ENCODE measurements around the gene KCNQ1. TPM values are rescaled to one million over a fixed set of nuclear protein-coding genes. Genes with fewer than 3 reads are reported as not detected.

KCNQ1 gene
- total RNA-seq, 1 experiment from 2014 or later, result 10.7 TPM

GRCh38 chr11:2818503-2818902, 373.7 kb downstream of the KCNQ1 start:
- BruUV-seq (replicated peaks), result no TSS peak
- H3K79me2 ChIP-seq (ENCODE audit: insufficient read depth, low read length), result no peaks in the 10 kb centered on the region
- no peaks in the 10 kb centered on the region for H3K36me3 ChIP-seq (ENCODE audit: control insufficient read depth in 1 of 2, insufficient read depth in 2 of 2, low read length in 2 of 2)
- H3K27me3 ChIP-seq (ENCODE audit: insufficient read depth, low read length), result 0 out of 2 replicates have a peak, but pooled peaks cover 2% of the 10 kb centered on the region
- H3K9ac ChIP-seq (ENCODE audit: low read length), result no peak overlapping the region
- H2AFZ ChIP-seq (ENCODE audit: low read depth, low read length, poor library complexity, severe bottlenecking), result no peak overlapping the region
- TF ChIP-seq CEBPB (IDR thresholded peaks at IDR 0.05; ENCODE audit: low read depth) (no peak), SP1 (IDR thresholded peaks at IDR 0.05; ENCODE audit: low read depth) (no peak), SIN3A (IDR thresholded peaks at IDR 0.05; ENCODE audit: low read depth) (no peak), EGR1 (IDR thresholded peaks at IDR 0.05; ENCODE audit: low read depth) (no peak), ZBTB33 (IDR thresholded peaks at IDR 0.05; ENCODE audit: extremely low read depth, insufficient replicate concordance, low read length) (no peak), RAD21 (IDR thresholded peaks at IDR 0.05; ENCODE audit: low read depth) (no peak), CBX3 (IDR thresholded peaks at IDR 0.05; ENCODE audit: low read depth) (no peak), SRF (IDR thresholded peaks at IDR 0.05; ENCODE audit: low read depth) (no peak), TCF7L2 (IDR thresholded peaks at IDR 0.05; ENCODE audit: borderline replicate concordance, extremely low read depth, insufficient read depth, insufficient read length) (no peak), ZFX (IDR thresholded peaks at IDR 0.05) (no peak), JUND (IDR thresholded peaks at IDR 0.05) (no peak), CTCF (IDR thresholded peaks at IDR 0.05 in 2 of 3, conservative IDR thresholded peaks at IDR 0.05 in 1 of 3; ENCODE audit: borderline replicate concordance in 1 of 3, insufficient read depth in 1 of 3, low read depth in 2 of 3, low read length in 2 of 3) (no peak), ZNF274 (IDR thresholded peaks at IDR 0.05; ENCODE audit: low read depth, low read length) (no peak)
- TF ChIP-seq, protein P1, sequence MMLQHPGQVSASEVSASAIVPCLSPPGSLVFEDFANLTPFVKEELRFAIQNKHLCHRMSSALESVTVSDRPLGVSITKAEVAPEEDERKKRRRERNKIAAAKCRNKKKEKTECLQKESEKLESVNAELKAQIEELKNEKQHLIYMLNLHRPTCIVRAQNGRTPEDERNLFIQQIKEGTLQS (IDR thresholded peaks at IDR 0.05), result no peak
- TF ChIP-seq, protein P2, sequence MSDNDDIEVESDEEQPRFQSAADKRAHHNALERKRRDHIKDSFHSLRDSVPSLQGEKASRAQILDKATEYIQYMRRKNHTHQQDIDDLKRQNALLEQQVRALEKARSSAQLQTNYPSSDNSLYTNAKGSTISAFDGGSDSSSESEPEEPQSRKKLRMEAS (IDR thresholded peaks at IDR 0.05), result no peak
- H3K4me3 ChIP-seq (replicated peaks in 1 of 2; ENCODE audit: low read depth in 1 of 2, low read length in 2 of 2), result no peak overlapping the region
- CTCF ChIA-PET, result no interaction called here
- no peak for ATAC-seq
- POLR2A ChIA-PET, result no interaction called here
- RAD21 ChIA-PET (ENCODE audit: low non-redundant PET in 1 of 2, low total read pairs in 2 of 2, uncharacterized antibody in 2 of 2, unreplicated experiment in 2 of 2), result no interaction called here
- H3K4me2 ChIP-seq (ENCODE audit: low read length), result no peak overlapping the region
- intact Hi-C loops (cut with micrococcal nuclease), result no loop called here
- DNase-seq (ENCODE audit: low read depth, low spot score), result no peak
- H3K9me3 ChIP-seq (ENCODE audit: control insufficient read depth in 1 of 2, insufficient read depth in 1 of 2, low read depth in 1 of 2, low read length in 2 of 2), result peaks cover 9 to 23% of the 10 kb centered on the region in 2 experiments; a peak in 2 of 4 replicates
- no peak overlapping the region for H3K27ac ChIP-seq (ENCODE audit: low read depth, low read length)
- no peaks in the 10 kb centered on the region for H3K4me1 ChIP-seq (ENCODE audit: control insufficient read depth in 1 of 2, insufficient read depth in 2 of 2, low read length in 2 of 2)
- H4K20me1 ChIP-seq (ENCODE audit: insufficient read depth), result no peaks in the 10 kb centered on the region
- H3K9me2 ChIP-seq (ENCODE audit: insufficient read depth), result no peaks in the 10 kb centered on the region
